HL-60/S4 (cell line): Measurements from ENCODE around the gene MED9.

Experiments used
- in situ Hi-C: fragments of 300-500 bp; cut with MboI; formaldehyde crosslinking; loops from 2 replicates; pipeline ENCODE4 v1.14.3; 2022; ENCODE audit warnings: low sequenced_read_pairs

MED9 gene

DNA sequence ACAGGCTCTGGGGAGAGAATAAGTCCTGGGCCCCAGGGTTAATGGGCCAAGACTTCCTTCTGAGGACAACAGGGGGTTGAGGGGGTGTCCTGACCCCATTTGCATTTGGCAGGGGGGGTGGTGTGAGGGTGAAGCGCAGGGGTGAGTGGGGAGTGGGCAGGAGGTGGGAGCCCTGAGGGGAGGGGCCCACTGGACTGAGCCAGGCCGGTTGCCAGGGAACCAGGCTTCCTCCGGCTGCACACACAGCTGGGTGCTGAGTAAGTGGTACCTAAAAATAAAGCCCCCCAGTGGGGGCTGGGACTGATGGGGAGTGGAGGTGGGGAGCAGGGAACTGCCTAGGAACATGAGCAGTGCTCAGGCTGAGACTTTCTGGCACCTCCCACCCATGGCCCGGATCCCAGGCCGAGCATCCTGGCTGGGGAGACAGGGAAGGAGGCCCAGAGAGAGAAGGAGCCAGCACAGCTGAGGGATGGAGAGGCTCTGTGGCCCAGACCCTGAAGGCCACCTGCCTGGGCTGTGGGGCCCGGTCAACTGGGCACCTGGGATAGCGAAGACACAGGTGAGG lies 26.8 kb downstream of the MED9 start:
- in situ Hi-C loops: no loop called here

DNA sequence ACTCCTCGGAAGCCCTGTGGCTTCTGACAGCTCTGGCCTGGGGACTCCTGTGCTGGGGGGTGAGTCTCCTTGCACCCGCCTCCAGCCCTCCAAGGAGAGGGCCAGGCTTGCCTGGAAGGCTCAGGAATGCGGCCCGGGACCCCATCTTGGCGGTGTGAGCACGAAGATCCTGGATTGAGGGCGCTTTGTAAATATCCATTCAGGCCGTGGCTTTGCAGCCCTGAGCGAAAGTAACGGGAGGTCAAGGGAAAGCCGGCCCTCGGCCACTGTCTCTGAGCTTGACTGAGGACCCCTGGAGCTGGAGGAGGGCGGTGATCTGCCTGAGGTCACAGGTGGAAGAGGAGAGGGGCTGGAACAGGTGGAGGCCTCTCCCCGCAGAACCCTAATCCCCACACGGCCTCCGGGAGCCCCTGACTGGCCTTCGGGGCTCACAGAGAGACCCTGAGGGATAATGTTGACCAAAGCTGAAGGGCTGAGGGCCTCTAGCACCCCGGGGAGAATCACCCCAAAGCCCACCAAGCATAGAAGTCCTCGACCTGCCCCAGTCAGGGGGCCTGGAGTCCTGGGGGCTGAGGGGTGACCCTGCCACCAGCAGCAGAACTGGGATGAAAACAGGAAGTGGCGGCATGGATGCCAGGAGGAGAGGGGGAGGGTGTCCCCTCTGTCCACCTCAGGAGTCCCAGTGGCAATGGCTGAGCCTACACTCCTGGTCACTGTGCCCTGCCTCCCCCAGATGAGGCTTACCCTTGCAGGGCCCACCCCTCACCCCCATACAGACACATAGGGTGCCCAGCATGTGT lies 27.7 kb downstream of the MED9 start:
- in situ Hi-C loops: no loop called here

DNA sequence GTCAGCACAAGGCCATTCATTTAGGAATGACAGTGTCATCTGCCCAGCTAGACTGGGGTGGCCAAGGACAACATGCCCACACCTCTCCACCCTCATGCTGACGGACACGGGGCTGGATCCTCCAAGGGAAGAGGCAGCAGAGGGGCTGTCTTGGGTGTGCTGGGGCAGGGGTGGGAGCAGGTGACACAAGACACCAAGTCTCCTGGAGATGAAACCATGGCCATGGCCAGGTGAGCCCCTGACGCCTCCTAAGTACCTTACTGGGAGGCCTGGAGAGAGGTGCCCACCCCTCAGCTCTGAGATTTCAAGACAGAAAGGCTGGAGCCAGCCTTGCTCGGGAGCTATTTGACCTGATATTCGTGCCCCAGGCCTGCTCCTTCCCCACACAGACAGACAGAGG lies 28.4 kb downstream of the MED9 start:
- in situ Hi-C loops: no loop called here

DNA sequence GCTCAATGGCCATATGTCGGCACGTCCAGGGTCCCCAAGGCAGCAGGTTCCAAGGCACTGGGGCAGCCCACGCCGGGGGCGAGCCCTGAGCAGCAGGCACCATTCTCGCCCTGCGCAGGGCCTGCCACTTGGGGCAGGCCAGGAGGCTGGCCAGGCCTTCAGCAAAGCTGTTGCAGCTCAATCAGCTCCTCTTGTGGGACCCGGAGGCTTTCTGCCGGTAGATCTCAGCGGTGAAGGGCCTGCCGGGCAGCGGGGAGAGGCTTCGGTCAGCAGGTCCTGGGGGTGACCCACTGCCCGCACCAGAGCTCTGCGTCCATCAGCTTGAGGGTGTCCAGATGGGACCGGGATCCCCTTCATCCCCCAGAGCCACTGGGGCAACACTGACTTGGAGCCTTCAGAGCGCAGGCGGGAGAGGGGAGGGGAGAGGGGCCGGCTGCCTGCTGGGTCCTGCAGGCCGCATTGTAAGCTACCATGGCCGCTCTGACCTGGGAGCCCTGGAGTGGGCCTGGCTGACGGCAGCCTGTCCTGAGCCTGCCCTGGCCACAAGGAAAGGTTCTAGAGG lies 28.9 kb downstream of the MED9 start:
- in situ Hi-C loops: no loop called here

DNA sequence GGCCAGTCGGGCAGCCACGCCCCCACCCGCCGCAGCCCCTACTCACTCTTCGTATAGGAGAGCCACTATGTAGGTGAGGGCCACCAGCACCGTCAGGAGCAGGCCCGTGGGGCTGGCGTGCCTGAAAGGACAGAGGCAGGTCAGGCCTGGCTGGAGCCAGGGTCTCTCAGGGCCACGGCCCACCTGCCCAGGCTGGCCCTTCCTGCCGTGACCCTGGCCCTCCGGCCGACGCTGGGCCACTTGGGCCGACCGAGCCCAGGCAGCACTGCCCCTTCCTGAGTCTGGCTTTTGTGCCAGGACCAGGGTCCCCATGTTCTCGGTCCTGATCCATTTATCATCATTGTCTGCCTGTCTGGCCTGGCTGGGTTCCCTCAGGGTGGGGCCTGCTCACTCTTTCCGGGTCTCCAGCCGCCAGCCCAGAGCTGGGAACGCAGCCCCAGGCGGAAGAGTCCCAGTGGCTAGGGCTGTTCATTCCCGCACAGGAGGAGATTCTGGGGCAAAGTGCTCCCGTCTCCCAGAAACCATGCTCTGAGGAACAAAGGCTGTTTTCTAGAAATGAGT lies 29.5 kb downstream of the MED9 start:
- in situ Hi-C loops: no loop called here

DNA sequence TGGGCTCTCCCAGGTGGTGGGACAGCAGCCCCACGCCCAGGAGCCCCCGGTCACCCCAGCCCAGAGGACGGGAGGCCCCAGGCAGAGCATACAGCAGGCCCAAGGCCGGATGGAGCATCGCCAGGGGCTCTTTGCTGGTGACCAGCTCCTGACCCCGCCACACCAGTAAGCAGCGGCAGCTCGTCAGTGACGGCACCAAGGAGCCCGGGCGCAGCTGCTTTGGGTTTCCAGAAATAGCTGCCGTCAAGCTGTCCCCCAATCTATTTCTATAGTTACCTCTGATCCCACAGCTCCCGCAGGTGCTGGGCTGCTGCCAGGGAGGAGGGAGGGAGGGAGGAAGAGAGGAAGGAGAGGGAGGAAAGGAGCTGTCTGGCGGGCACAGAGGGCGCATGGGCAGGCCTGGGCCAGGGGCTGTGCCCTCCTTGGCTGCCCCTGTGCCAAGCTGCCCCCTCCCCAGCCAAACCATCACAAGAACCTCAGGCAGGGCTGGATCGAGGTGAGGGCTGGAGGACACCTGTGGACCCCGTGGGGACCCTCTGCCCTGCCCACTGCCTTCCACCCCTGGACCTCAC lies 30.2 kb downstream of the MED9 start:
- in situ Hi-C loops: no loop called here

DNA sequence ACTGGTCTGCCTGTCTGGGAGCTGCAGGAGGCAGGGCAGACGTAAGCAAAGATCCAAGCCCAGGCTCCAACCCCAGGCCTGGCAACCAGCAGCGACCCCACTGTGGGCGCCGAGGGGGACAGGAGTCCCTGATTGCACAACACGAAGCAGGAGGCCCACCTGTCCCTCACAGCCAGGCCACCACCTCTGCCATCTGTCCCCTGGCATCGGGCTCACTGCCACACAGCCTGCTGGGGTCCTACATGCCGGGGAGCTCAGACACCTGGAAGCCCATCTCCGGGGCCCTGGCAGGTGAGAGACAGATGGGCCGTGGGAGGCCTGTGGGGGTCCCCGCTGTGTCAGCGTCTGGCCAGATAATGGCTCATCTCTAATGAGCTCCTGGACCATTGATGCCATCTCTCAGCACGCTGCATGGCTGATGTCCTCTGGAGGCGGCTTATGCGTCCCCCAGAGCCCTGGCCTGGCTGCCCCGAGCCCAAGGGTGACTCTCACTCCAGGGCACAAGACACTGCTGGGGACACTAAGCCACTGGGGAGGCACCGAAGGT lies 30.7 kb downstream of the MED9 start:
- in situ Hi-C loops: no loop called here

DNA sequence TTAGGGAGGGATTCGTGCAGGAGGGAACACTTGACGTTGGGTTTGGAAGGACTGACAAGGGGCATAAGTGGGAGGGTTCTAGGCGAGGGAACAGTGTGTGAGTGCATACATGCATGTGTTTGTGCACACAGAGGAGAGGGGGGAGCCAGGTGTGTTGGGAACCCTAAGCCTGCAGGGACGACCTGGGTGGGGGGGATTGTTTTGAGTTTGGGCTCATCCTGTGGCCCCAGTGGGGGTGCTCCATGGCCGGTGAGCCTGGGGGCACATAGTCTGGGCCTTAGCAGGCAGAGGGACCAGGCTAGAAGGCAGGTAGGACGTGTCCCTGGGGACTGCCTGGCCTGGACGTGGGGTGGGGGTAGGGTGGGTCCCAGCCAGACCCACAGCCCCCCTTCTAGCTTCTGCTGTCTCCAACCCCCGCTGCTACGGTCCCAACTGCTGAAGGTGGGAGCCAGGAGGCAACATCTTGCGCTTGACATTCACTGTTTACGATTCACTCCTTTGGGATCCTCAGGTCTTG lies 31.3 kb downstream of the MED9 start:
- in situ Hi-C loops: no loop called here

DNA sequence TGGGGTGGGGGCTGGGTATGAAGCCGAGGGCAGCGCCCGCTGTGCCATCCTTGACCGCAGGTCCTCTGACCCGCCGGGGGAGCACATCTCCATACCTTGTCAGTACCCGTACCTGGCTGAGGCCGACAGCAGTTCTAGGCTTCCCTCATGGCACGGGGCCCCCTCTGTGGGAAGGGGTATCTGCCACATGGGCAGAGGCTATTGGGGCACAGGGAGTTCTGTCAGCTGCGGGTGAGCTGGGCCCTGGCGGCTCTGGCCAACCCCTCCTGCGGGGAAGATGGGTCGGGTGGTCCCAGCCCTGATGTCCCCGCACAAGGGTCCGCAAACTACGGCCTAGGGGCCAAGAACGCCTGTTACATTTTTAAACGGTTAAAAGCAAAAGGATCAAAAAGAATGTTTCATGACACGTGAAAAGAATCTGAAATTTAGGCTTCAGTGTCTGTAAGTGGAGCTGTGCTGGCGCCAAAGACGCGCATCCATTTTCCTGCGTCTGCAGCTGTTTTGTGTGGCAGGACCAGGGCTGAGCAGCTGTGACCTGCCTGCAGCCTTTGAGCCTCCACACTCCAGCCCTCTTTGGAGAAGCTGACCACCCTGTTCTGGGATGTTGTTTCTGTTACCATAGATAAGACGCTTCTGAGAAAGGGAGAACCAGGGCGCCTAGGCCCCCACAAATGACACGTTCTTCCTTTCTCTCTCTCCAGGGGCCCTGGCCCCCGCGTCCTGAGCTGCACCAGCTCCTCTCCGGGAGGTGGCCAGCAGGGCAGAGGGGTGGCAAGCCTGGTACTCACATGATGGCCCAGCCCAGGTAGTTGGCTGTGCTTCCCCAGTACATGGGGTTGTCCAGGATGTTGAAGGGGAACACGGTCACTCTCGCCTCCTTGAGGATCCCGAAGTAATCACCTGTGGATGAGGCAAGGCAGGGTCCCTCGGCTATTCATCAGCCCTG lies 32.1 kb downstream of the MED9 start:
- in situ Hi-C loops: no loop called here

DNA sequence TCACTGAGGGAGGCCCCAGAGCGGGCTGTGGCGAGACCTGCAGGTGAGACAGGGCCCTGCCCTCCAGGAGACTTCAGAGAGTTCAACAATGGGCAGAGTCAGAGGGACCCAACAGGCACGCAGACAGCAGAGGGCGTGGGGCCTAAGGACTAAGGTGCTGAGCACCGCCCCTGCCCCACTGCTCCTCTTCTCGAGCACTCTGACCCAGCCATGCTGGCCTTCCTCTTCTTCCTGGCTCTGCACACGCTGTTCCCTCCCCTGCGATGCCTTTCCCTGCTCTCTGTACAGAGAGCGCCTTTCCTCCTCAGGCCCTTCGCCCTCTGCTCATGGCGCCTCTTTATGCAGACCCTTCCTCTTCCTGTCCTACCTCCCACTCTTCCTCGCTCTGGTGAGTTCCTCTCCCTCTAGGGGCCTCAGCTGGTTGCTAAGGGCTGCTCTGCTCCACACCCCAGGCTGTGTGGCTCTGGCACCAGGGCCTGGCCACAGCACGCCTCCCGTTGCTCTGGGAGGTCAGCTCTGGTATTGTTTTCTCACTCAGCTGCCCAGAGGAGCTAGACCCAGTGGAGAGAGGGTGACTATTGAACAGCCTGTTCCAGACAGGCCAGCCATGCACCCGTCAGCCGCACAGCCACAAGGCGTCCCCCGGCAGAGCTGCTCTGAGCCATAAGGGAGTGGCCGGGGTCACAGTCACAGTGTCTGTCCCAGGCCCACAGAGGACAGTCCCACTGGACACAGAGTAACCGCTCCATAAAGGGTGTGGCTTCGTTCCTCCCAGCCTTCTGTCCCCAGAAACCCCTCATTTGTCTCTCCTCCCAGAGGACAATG lies 33.0 kb downstream of the MED9 start:
- in situ Hi-C loops: no loop called here

DNA sequence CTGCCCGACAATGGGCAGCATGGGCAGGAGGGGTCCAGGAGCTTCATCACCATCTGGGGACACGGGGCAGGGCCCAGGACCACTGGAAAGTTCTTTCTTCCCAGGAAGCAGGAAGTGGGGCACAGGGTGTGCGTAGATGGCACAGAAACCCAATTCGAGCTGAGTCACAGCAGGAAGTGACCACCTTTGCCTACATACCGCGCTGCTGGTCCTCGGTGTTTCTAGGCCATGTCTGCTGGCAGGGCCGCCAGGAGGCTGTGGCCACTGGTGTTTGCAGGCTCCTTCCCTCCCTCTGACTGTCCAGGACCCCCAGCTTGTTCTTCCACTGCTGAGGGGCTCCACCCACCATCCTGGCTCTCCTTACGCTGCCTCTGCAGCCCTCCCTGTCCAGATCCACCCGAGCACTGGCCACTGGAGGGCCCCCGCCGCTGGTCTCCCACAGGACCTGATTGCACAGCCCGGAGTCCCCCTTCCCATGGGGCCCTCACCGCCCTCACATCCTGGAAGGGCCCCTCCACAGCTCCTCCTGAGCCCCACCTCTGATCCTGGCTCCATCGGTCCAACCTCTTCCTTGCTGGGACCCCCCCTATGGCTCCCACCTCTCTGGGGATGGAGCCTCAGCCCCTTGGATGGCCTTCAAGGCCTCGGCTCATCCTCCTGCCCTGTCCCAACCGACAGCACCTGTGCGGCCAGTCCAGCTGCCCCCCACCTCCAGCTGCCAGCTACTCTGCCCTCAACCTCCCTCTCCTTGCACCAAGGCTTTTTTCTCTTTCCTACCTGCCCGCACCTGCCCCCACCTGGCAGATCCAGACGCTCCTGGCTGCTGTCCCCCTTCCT lies 33.9 kb downstream of the MED9 start:
- in situ Hi-C loops: no loop called here

DNA sequence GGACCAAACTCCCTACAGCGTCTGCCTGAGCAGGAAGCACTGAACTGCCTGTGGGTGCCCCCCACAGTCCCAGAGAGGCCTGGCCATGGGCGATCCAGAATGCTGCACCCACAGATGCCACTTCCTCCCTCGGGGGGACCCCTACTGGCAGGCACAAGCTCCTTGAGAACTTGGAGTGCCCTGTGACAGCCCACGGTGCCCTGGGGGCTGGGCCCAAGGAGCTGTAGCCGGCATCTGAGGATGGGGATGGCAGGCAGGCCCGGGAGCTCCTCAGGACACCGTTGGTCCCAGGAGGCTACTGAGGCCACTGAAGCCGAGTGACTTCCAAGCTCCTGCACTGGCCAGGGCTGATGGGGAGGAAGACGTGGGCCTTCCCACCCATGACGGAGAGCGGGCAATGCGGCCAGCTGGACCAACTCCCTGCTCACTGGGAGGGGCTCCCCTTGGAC lies 34.5 kb downstream of the MED9 start:
- in situ Hi-C loops: no loop called here

DNA sequence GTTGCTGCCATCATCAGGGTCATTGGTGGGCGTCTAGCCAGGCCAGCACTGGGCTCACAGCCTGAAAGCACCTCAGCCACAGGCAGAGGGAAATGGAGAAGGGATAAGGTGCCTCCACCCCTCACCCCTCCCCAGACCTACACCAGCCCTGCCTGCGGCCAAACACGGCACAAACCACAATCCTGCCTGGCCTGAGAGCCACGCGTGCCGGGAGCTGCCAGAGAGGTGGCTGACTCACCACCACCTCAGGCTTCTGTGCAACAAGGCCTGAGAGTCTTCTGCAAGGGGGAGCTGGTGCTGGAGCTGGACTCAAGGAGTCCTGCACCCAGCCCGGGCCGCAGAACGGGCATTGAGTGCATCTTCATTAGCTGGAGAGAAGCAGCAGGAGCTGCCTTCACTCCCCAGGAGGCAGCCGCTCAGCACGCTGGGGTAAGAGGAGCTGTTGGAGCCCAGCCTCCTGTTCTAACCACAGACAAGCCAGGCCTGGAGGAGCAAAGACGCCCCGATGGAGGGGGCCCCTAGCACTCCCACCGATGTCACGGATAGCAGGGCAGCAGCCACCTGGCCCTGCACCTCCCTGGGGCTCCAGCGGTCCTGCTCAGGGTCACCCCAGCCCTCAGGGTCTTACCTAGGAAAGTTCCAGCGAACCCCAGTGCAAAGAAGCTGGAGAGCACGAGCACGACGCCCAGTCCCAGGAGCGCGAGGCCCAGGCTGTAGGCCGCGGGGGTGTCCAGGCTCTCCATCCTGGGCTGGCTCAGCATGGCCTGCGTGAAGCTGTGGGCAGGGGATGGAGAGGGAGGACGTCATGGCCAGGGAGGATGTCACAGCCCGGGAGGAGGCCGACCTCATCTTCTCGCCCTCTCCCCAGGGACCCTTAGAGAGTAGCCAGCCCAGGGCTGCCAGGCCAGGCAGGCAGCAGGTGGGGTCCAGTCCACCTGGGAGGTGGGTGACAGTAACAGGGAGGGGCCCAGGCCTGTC lies 35.4 kb downstream of the MED9 start:
- in situ Hi-C loops: no loop called here

DNA sequence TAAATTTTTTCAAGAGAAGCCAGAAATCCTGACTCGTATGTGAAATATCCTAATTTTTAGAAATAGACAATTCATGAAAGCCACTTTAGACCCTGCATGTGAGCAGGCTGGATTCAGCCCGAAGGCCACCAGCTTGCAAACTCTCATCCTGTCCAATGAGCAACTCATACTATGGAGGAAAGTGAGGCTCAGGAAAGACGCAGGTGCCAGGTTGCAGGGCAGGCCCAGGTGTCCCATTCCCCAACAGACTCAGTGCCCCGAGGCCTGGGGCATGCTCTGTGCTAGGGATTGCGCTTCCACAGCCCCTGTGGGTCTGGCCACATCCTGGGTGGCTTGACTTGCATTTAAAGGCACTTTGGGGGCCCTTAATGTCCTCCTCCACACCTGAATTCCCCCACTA lies 36.1 kb downstream of the MED9 start:
- in situ Hi-C loops: no loop called here

DNA sequence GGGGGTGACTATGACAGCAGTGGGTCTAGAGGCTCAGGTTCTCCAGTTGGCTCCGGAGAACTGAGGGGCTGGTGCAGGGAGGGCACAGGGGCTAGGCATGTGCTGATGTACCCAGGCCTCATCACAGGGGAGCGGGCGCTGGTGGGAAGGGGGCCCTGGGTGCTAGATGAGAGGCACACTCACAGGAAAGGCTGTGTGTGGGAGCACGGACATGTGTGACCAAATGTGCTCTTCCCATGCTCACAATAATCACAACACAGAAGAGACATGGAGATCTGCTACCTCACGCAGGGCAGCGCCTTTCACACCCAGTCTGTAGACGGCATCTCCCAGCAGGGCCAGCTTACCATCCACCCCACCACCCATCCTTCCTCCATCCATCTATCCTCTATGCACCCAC lies 36.8 kb downstream of the MED9 start:
- in situ Hi-C loops: no loop called here

DNA sequence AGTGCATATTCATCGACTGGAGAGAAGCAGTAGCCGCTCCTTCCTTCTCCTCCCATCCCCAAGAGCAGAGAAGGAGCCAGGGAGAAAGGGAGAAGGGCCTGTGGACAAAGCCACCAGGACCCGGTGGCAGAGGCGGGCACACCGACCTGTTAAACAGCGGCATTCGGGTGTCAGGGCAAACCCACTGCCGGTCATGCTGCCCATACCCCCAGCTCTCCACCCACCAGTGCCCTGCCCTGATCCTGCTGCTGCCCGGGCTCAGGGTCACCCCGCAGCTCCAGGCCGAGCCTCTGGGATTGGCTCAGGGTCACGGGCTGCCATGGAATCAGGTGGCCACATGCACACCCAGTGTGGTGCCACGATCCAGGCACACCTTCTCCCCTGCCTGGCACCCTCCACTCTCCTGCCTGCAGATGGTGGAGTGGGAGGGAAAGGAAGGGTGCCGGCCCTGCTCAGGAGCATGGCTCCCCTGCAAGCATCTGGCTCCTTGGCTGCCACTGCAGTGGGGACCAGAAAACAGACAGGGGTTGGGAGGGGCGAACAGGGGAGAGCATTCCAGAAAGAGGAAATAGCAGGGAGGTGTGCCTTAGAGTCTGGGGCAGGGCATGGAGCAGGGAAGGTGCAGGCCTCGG lies 37.7 kb downstream of the MED9 start:
- in situ Hi-C loops: no loop called here
